ENCODE data around the gene WDR89. TPM values are rescaled to one million over a fixed set of nuclear protein-coding genes. Genes with fewer than 3 reads are reported as not detected.
A peak's percentile ranks its signal among the peaks of the same experiment; 100 is the strongest.

Gene WDR89
- total RNA-seq, 1 donor = 13.0 TPM

DNA sequence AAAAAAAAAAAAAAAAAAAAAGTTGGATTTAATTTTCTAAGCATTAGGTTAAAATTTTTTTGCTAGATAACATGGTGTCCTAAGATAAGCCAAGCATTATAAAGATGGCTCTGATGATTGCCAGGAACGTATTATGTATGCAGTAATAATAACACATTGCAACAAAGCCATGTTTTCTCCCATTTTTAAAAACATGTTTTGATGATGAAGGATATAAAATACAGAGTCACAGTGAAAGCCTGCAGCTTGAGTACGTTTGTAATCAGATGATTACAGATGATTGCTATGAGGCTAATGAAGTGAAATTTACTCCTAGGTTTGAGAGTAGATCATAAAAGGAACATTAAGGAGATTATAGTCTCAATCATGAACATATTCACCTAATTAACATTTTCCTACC, 13.3 kb upstream of the WDR89 start:
- H3K4me3 ChIP-seq (ENCODE audit: low read depth, low read length) = no peak overlapping the region
- DNase-seq (ENCODE audit: low read depth) = peak; percentile 28
- TF ChIP-seq, protein P1, sequence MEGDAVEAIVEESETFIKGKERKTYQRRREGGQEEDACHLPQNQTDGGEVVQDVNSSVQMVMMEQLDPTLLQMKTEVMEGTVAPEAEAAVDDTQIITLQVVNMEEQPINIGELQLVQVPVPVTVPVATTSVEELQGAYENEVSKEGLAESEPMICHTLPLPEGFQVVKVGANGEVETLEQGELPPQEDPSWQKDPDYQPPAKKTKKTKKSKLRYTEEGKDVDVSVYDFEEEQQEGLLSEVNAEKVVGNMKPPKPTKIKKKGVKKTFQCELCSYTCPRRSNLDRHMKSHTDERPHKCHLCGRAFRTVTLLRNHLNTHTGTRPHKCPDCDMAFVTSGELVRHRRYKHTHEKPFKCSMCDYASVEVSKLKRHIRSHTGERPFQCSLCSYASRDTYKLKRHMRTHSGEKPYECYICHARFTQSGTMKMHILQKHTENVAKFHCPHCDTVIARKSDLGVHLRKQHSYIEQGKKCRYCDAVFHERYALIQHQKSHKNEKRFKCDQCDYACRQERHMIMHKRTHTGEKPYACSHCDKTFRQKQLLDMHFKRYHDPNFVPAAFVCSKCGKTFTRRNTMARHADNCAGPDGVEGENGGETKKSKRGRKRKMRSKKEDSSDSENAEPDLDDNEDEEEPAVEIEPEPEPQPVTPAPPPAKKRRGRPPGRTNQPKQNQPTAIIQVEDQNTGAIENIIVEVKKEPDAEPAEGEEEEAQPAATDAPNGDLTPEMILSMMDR (IDR thresholded peaks at IDR 0.05; ENCODE audit: insufficient read depth, low read depth, low read length) = no peak

- TF ChIP-seq, protein P1 (IDR thresholded peaks at IDR 0.05; ENCODE audit: insufficient read depth, low read depth, low read length) = no peak
- no peak overlapping the region for H3K4me3 ChIP-seq (ENCODE audit: low read depth, low read length)
- peak; percentile 45 for DNase-seq (ENCODE audit: low read depth)
Observed at GRCh38 chr14:63654346-63654745, 12.7 kb upstream of the WDR89 start.

- TF ChIP-seq, protein P1 (IDR thresholded peaks at IDR 0.05; ENCODE audit: insufficient read depth, low read depth, low read length) = no peak
- no peak for DNase-seq (ENCODE audit: low read depth)
- H3K4me3 ChIP-seq (ENCODE audit: low read depth, low read length) = no peak overlapping the region
Observed at GRCh38 chr14:63652406-63652805, 10.7 kb upstream of the WDR89 start.

- TF ChIP-seq, protein P1 (IDR thresholded peaks at IDR 0.05; ENCODE audit: insufficient read depth, low read depth, low read length) = no peak
- H3K4me3 ChIP-seq (ENCODE audit: low read depth, low read length) = no peak overlapping the region
- DNase-seq (ENCODE audit: low read depth) = peak; percentile 65
Observed at GRCh38 chr14:63650256-63650952, 8.7 kb upstream of the WDR89 start.

DNA sequence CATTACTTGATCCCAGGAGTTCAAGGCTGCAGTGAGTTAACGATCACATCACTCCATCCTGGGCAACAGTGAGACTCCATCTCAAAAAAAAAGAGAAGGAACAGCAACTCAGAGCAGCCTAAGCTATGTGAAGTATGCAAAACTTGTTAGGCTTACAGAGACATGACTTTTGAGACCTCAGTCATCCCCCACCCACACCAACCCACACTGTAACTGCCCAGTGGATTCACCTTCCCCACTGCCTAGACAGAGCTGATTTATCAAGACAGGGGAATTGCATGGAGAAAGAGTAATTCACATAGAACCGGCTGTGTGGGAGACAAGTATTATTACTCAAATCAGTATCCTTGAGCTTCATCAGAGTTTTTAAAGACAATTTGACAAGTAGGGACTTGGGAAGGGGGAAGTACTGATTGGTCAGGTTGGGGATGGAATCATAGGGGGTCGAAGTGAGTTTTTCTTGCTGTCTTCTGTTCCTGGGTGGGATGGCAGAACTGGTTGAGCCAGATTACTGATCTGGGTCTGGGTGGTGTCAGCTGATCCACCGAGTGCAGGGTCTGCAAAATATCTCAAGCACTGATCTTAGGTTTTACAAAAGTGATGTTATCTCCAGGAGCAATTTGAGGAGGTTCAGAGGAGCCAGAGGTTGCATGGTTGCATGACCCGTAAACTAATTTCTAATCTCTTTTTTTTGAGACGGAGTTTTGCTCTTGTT, 6.2 kb upstream of the WDR89 start:
- H3K4me3 ChIP-seq (ENCODE audit: low read depth, low read length) = no peak overlapping the region
- TF ChIP-seq, protein P1 (IDR thresholded peaks at IDR 0.05; ENCODE audit: insufficient read depth, low read depth, low read length) = no peak
- no peak for DNase-seq (ENCODE audit: low read depth)

DNA sequence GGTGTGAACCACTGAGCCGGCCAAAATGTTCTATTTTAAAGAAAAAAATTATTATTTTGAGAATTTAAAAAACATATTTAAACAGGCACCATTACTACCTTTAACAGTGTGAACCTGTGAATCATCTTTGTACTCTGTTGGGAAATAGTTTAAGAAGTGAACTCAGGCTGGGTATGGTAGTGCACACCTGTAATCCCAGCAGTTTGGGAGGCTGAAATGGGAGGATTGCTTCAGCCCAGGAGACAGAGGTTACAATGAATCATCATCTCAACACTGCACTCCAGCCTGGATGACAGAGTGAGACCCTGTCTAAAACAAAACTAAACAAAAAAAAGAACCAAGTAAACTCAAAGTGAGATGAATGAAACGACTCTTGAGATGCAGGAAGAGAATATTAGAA, 3.1 kb upstream of the WDR89 start:
- TF ChIP-seq, protein P1 (IDR thresholded peaks at IDR 0.05; ENCODE audit: insufficient read depth, low read depth, low read length) = no peak
- no peak for DNase-seq (ENCODE audit: low read depth)
- no peak overlapping the region for H3K4me3 ChIP-seq (ENCODE audit: low read depth, low read length)
